ENCODE results near the gene TGM4.
"Not testable (repeated sequence)": the region's sequence is repeated elsewhere in the genome, so short reads cannot be mapped to it uniquely, and the experiment has no call there.

Gene TGM4

GRCh38 chr3:44874308-44874707 is at the start of gene TGM4:
Gene TGM4, plus strand, starts transcription at chr3:44874608. Its CDS starts 71 bp downstream, at chr3:44874679.
- DNase-seq = no peak

DNA sequence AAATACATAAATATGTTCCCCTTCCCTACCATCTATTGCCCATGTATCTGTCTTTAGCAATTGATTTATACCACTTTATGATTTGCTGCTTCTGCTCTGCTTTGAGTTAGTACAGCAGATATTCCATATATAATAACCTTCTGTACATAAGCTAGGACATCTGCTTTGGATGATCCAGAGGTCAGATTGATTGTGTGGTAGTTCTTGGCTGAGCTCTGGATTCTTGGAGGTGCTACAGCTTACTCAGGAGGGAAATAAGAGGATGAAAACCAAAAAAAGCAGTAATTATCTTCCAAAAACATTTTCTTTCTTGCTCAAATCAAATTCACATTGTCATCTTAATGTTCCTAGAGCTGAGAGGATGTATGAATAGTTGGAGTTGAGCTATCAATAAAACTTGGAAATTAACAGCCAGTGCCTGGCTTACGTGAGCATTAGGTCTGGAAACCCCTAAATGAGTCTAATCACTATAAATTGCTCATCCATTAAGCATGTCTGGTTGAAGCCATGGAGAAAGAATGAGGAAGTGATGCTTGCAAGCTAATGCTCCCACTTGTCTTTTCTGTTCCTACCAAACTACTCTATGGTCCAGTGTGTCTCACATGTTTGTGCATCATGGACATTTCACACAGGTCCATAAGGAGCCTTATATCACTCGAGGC is 49.0 kb upstream of the TGM4 start:
- no peak for DNase-seq

DNA sequence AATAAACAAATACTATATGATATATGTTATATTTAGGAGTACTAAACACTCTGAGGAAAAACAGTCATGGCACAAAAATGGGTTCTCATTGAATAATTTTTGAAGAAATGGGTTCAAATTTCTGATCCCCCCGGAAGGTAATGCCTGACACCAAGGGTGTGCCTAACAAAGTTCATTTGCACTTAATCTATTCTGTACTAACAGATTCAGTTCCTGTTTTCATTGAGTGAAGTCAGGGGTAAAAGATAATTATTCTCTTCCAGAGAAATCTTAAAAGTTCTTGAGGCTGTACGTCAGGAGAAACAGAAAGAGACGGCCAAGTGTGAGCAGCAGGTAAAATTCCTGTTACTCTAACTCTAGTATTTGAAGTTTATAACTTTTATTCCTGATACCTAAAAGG is 47.2 kb upstream of the TGM4 start:
- no peak for DNase-seq

DNA sequence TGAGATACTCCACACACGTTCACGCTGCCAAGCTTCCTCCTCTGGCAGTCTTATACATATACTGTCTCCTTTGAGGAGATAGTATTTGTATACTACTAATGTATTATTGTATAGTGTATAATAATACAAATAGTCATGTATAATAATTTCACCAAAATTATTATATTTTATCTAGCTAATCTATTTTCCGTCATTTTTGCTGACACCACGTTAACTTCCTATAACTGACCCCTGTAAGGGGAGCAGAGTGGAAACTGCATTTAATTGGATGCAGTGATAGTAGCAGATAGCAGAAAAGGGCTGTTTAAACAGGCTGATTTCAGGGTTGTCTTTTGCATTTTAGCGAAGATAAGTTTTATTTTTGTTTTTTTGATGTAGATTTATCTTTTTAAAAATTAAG is 43.2 kb upstream of the TGM4 start:
- no peak for DNase-seq

DNA sequence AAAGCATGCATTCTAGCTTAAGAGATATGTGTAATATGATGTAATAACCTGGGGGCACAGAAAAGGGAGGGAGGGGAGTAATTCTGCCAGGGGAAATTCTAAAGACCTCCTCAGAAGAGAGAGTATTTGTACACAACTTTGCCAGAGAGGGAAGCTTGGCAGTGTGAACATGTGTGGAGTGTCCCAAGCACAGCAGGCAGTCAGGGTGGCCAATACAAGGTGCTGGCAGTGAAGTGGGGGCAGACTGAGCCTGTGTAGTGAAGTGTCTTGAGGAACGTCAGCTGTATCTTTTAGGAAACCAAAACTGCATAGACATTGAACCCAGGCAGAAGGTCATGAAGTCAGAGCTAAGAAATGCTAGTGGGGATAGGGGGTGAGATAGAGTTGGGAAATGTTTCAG is 42.4 kb upstream of the TGM4 start:
- DNase-seq = no peak

GRCh38 chr3:44832965-44833364 is 41.4 kb upstream of the TGM4 start:
- no peak for DNase-seq

DNA sequence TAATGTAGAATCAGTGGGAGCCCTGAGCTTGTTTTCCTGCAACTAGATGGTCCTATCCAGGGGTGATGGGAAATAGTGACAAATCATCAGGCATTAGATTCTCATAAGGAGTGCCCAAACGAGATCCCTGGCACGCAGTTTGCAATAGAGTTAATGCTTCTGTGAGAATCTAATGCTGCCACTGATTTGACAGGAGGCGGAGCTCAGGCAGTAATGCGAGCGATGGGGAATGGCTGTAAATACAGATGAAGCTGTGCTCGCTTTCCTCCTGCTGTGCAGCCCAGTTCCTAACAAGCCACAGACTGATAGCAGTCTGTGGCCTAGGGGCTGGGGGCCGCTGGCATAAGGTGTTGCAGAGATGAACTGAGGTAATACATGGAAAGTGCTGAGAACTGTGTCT is 41.0 kb upstream of the TGM4 start:
- DNase-seq = no peak

DNA sequence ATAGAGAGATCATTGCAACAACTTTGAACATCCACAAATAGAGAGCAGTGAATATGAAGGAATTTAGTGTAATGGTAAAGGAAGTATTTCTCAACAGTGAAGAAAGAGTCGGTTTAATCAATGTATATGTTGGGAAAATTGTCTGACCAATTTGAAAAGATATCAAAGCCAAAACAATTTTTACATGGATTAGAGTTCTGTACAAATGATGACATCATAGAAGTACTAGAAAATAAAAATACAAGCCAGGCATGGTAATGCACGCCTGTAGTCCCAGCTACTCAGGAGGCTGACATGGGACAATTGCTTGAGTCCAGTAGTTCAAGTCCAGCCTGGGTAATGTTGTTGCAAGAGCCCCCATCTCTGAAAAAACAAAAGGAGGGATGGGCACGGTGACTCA is 38.7 kb upstream of the TGM4 start:
- DNase-seq = no peak

DNA sequence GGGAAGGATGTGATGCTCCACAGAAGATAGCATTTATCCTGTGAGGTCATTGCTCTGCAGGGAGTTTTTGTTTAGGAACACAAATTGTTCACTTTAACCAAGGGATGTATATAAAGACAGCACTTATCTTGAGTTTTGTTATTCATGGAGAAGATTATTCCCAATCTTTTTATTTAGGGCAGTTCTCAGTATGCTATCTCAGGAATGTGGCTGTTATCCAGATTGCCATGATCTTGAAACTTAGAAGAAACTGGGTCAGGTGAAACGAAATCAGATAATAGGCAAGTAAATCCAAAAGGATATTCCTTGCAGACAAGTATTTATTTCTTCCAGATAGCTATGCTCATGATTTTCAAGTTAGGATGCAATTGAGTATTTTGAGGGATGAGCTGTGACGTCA is 32.0 kb upstream of the TGM4 start:
- DNase-seq = no peak

DNA sequence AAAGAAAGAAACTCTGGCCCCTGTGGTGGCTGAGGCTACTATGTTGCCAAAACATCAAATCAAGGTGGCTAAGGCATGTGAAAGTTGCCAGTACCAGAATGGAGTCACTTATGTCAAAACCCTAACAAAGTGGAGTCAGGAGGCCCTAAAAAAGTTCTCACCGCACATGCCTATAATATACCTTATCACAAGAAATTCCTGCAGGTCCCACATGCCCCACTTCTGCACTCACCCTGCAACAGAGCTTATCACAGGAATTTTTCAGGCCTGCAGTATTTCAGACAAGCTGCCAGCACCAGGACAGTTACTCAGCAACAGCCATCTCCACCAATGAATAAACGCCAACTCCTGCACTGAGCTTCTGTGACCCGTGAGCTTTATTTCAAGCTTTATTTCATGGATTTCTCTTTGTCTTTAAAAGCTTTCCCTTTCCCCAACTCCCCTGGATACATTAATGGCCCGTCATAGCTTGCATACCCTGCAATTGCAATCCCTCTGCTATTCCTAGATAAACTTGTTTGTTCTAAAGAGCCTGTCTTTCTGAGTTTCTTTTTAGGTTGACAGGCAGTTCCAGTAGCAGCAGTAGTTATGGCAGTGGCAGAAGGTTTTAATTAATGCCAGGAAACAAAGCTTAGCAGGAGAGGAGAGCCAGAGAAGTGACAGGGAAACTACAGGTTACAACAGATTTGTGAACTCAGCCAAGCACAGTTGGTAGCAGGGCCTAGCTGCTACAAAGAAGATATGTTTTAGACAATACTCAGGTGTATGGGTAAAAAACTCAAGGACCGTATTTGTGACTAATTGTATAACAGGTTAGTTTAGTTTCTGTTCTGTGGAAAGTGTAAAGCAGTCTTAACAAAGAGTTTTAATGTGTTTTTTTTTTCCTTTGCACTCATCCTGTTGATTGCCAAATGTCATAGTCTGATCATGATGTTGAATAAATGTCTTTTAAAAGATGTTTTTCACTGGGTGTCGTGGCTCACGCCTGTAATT is 28.6 kb upstream of the TGM4 start:
- DNase-seq = no peak

DNA sequence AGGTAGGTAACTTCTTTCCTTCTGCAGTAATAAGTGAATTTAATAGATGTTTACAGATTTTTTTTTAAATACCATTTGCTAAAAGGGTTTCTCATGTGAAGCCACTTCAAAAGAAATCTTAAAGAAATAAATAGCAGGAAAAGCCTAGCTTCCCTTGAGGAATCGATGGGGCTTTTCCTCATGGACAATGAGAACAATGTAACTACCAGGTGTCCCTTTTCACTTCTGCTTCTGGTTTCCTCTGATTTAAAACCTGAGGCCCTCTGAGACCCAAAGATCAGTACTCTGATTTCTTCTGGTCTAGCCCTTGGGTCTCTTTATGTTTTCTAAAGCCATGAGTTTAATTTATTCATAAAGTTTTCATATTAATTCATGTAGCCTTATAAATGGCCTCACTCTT is 25.8 kb upstream of the TGM4 start:
- DNase-seq = no peak

- DNase-seq = not testable (repeated sequence)
These were observed 17.7 kb upstream of the TGM4 start for GRCh38 chr3:44856663-44857062.

- DNase-seq = no peak
These were observed 14.3 kb upstream of the TGM4 start for GRCh38 chr3:44860117-44860516.

DNA sequence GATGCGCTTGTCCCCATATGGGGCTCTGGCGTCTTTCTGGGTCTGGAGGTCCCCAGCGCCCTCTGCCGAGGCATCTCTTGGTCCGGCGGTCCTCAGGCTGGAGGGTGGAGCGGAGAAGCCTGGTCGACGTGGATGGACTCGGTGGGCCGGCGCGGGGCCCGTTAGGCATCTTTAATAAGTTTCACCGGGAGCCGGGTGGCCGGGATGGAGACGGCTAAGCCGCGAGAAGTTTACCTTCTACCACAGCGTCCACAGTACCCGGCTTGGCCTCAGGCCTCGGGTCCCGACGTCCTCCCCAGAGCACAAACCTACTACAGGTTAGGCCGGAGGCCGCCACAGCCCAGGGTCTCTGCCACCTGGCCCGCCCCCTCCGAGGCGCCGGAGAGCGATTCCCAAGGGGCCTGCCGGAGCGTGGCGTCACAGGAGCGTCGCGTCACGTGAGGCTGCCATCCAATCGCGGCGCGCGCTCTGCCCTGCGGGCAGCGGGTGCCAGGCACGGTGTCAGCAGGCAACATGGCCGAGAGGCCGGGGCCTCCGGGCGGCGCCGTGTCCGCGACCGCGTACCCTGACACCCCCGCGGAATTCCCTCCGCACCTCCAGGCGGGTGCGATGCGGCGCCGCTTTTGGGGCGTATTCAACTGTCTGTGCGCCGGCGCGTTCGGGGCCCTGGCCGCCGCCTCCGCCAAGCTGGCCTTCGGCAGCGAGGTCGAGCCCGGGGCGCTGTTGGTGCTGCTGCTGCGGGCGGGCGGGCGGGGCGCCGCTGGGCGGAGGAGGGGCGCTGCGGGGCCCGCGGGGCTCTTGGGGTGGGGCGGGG is 12.8 kb upstream of the TGM4 start, which contains the start of gene TMEM42:
Gene TMEM42 (plus strand): TSS at position 501 of the 814 bp plus-strand sequence. CDS start 13 bp downstream, at position 514.
- DNase-seq = peak; percentile 89 to 93

DNA sequence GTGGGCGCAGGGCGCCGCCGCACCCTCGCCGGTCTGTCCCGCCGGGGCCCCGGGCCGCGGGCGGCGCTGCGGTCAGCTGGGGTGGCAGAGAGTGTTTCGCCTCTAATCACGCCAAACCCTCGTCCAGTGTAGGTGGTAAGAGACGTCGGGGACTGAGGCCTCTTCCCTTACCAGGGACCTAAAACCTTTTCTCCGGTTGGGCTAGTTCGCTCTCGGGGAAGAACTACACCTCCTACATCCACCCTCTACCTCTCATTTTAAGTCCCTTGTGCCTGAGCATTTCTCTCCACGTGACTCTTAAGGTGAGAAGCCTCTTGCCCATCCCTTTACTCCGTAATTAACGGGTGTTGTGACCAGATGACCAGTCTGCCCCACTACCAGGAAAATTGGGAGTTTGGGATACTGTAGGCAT is 12.2 kb upstream of the TGM4 start:
- DNase-seq = peak; percentile 8 to 10

- peak; percentile 31 to 34 for DNase-seq
These were observed 9.0 kb upstream of the TGM4 start for GRCh38 chr3:44865272-44866035.

GRCh38 chr3:44867421-44868111 is 6.8 kb upstream of the TGM4 start:
- DNase-seq = no peak

- DNase-seq = peak; percentile 62 to 74
These were observed 3.9 kb upstream of the TGM4 start for GRCh38 chr3:44870375-44871061.

DNA sequence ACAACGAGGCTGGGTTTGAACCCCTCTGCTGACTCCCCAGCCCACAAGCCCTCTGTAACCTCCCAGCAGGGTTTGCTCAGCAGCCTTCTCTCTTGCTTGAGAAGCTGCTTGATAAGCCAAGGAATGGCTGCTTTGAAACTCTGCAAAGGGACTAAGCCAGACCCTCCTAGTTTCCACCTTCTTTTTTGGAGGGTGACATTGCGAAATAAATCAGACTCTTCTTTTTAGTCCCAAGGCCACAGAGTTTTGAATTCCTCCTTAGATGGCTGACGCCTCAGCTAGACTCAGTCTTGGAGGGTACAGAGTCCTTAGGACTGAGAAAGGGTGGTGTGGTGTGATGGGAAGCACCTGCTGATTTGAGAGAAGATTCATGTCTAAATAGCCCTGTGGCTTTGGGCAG is 1.2 kb downstream of the TGM4 start:
- no peak for DNase-seq

GRCh38 chr3:44877333-44877732 is 2.9 kb downstream of the TGM4 start:
- DNase-seq = no peak

DNA sequence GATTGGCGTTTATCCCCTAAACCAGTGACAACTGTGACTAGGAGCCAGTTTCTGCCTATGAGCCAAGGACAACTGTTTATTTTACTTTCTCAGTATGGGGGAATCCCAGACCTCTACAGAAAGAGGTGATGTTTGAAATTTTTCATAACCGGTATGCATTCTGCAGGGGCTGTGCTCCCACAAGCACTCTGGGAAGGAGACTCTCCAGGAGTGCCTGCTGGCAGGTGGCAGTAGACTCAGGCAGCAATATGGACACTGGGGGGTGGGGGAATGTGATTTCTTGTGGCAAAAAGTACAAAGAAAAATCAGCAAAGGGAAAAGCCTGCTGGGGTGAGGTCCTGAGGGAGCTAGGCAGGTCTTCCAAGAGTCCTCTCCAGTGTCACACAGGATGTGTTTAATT is 5.9 kb downstream of the TGM4 start:
- DNase-seq = no peak
